ENCODE data around the gene TSPAN32.
A peak's percentile ranks its signal among the peaks of the same experiment; 100 is the strongest.

Gene TSPAN32

GRCh38 chr11:2268729-2269600, 32.8 kb upstream of the TSPAN32 start:
- peak; percentile 80 for DNase-seq (ENCODE audit: low read depth)
- H3K4me3 ChIP-seq (ENCODE audit: low read length) = peak overlapping the region; percentile 40
- TF ChIP-seq CTCF (IDR thresholded peaks at IDR 0.05; ENCODE audit: insufficient read depth, low read depth, low read length, missing control alignments) = no peak

GRCh38 chr11:2269601-2270321, 32.1 kb upstream of the TSPAN32 start:
- TF ChIP-seq CTCF (IDR thresholded peaks at IDR 0.05; ENCODE audit: insufficient read depth, low read depth, low read length, missing control alignments) = peak; percentile 31
- DNase-seq (ENCODE audit: low read depth) = peak; percentile 84
- peak overlapping the region; percentile 44 for H3K4me3 ChIP-seq (ENCODE audit: low read length)

- TF ChIP-seq CTCF (IDR thresholded peaks at IDR 0.05; ENCODE audit: insufficient read depth, low read depth, low read length, missing control alignments) = no peak
- DNase-seq (ENCODE audit: low read depth) = peak; percentile 21
- peak within 1 kb of the TSS; percentile 44 for H3K4me3 ChIP-seq (ENCODE audit: low read length)
Measured at GRCh38 chr11:2270322-2271076, 31.3 kb upstream of the TSPAN32 start, which contains the start of gene ASCL2. TSS of gene ASCL2 (minus strand) at chr11:2270588. CDS start at chr11:2270332, 256 bp downstream.

- TF ChIP-seq CTCF (IDR thresholded peaks at IDR 0.05; ENCODE audit: insufficient read depth, low read depth, low read length, missing control alignments) = no peak
- H3K4me3 ChIP-seq (ENCODE audit: low read length) = peak overlapping the region; percentile 44
- peak; percentile 27 for DNase-seq (ENCODE audit: low read depth)
Measured at GRCh38 chr11:2271077-2271326, 30.8 kb upstream of the TSPAN32 start.

- DNase-seq (ENCODE audit: low read depth) = no peak
Measured at GRCh38 chr11:2271327-2272227, 30.2 kb upstream of the TSPAN32 start.

More at GRCh38 chr11:2271327-2272227, 30.2 kb upstream of the TSPAN32 start:
- no peak overlapping the region for H3K4me3 ChIP-seq (ENCODE audit: low read length)
- TF ChIP-seq CTCF (IDR thresholded peaks at IDR 0.05; ENCODE audit: insufficient read depth, low read depth, low read length, missing control alignments) = no peak

All from epithelial cell of esophagus (primary cell).